Measurements from ENCODE around the gene NKAIN4. TPM values are rescaled to one million over a fixed set of nuclear protein-coding genes. Genes with fewer than 3 reads are reported as not detected.
A peak's percentile ranks its signal among the peaks of the same experiment; 100 is the strongest.

The NKAIN4 gene
- total and polyA plus RNA-seq, 8 donors, result 1.1 to 18.1 (median 7.8) TPM; not detected in 1

GRCh38 chr20:63285636-63286615, 31.7 kb upstream of the NKAIN4 start:
- no peak overlapping the region for H3K4me3 ChIP-seq
- H3K9me3 ChIP-seq, result no peaks in the 10 kb centered on the region
- peaks cover 0 to 91% of the 10 kb centered on the region in 2 donors for H3K36me3 ChIP-seq
- ATAC-seq, result no peak
- H3K27ac ChIP-seq, result no peak overlapping the region
- no peaks in the 10 kb centered on the region for H3K27me3 ChIP-seq
- DNase-seq, result peak in 1 of 4 donors; percentile 71
- no peak for TF ChIP-seq CTCF (IDR thresholded peaks at IDR 0.05)
- intact Hi-C loops (cut with DNase I), result no loop called here
- no peaks in the 10 kb centered on the region for H3K4me1 ChIP-seq

GRCh38 chr20:63284981-63285524, 30.8 kb upstream of the NKAIN4 start:
- Histone ChIP-seq H3K27ac (no peak overlapping the region), H3K27me3 (no peaks in the 10 kb centered on the region), H3K4me1 (no peaks in the 10 kb centered on the region), H3K36me3 (peaks cover 0 to 100% of the 10 kb centered on the region in 2 donors), H3K4me3 (no peak overlapping the region), H3K9me3 (no peaks in the 10 kb centered on the region)
- TF ChIP-seq CTCF (IDR thresholded peaks at IDR 0.05), result no peak
- ATAC-seq (no peak), DNase-seq (peak in 1 of 4 donors; percentile 73)
- intact Hi-C loops (cut with DNase I), result no loop called here

- Histone ChIP-seq H3K36me3 (peaks cover 0 to 100% of the 10 kb centered on the region in 2 donors), H3K27ac (no peak overlapping the region), H3K9me3 (no peaks in the 10 kb centered on the region), H3K4me3 (no peak overlapping the region), H3K27me3 (no peaks in the 10 kb centered on the region), H3K4me1 (no peaks in the 10 kb centered on the region)
- intact Hi-C loops (cut with DNase I), result no loop called here
- no peak for TF ChIP-seq CTCF (IDR thresholded peaks at IDR 0.05)
- ATAC-seq, result no peak
- DNase-seq, result peak in 1 of 4 donors; percentile 74
Measured at GRCh38 chr20:63284544-63284949, 30.3 kb upstream of the NKAIN4 start.

GRCh38 chr20:63284083-63284440, 29.8 kb upstream of the NKAIN4 start:
- Histone ChIP-seq H3K9me3 (no peaks in the 10 kb centered on the region), H3K27me3 (no peaks in the 10 kb centered on the region), H3K36me3 (peaks cover 0 to 100% of the 10 kb centered on the region in 2 donors), H3K27ac (no peak overlapping the region), H3K4me3 (no peak overlapping the region), H3K4me1 (no peaks in the 10 kb centered on the region)
- no peak for TF ChIP-seq CTCF (IDR thresholded peaks at IDR 0.05)
- intact Hi-C loops (cut with DNase I), result no loop called here
- no peak for ATAC-seq
- DNase-seq, result peak in 1 of 4 donors; percentile 66

- peak in 1 of 4 donors; percentile 67 for DNase-seq
- no peak for TF ChIP-seq CTCF (IDR thresholded peaks at IDR 0.05)
- no peak for ATAC-seq
- Histone ChIP-seq H3K36me3 (peaks cover 0 to 100% of the 10 kb centered on the region in 2 donors), H3K27me3 (no peaks in the 10 kb centered on the region), H3K4me1 (no peaks in the 10 kb centered on the region), H3K9me3 (no peaks in the 10 kb centered on the region), H3K27ac (no peak overlapping the region), H3K4me3 (no peak overlapping the region)
- intact Hi-C loops (cut with DNase I), result no loop called here
Measured at GRCh38 chr20:63283397-63284082, 29.3 kb upstream of the NKAIN4 start.
